Inflammatory macrophage treated with lipopolysaccharide for 4 hours (primary cell): ENCODE measurements around the gene PDZRN3.

Experiments used
- DNase-seq: peaks from one replicate; pipeline ENCODE4 v3.0.0-alpha.2; 2020

The PDZRN3 gene

DNA sequence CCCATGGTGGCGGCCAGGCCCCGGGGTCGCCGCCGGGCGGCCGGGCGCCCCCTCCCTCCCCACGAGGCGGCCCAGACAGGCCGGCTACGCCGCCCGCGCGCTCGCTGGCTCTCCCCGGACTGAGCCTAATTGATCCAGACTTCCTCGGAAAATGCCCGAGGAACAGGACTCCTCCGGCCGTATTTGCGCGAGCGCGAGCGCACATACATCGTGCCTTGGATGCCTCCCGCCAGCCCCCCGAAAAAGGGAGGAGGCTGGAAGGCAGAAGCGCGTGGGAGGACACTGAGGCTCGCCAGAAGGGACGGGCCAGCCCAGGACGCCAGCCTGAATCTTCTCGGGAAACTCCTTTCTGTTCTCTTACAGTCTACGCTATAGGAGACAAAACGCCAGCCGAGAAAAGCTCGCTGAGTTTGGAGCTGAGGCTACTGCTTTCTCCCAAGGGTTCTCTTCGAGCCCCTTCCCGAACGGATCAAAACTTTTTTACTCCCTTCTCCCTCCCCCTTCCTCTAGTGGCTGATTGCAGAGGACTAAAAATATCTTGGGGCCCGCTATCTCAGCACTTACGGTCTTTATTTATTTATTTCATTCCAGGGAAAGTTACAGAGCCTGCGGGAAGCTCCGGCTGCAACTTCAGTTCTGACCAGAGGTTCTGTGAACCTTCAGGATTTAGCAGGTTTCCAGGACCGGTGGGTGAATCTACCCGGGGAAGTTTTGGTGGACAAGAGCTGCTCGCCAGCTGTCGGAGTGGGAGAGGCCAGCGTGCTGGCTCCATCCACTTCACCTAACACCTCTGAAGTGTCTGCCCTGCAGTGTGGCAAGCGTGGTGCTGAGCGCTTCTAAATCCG lies at the start of gene PDZRN3:
TSS of gene PDZRN3 (minus strand) at position 121 of the 845 bp plus-strand sequence.
- DNase-seq: no peak

DNA sequence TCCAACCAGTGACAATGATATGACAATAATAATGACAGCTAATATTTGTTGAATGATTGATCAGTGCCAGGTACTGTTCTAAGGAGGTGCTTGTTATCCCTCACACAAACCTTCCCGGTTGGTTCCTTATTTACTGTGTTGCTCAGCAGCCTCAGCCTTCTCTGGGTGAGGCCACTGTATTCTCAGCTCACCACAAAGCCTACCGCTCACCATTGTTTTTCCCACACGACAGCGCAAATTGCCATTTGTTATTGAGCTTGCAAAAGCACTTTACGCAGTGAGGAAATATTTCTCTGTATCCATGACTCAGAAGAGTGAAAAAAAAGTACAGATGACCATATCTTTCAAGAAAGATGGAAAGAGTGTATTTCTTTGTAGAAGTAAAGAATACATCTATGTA lies 49.5 kb upstream of the PDZRN3 start:
- no peak for DNase-seq

DNA sequence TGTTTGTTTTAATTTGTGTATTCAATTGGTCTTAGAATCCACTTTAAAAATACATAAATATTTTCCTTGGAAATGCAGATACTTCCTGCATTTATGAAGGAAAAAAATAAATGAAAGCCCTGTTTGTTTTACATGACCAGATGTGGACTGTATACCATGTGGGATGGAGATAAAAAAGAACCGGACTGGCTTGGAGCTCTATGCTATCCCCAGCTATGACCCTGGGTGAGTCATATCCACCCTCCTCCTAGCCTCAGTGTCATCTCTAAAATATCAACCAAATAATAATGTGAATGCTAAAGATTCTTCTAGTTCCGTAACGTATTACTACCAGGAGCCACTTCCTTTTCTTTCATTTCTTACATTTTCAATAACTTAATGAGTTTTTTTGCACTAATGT lies 44.5 kb upstream of the PDZRN3 start:
- no peak for DNase-seq

DNA sequence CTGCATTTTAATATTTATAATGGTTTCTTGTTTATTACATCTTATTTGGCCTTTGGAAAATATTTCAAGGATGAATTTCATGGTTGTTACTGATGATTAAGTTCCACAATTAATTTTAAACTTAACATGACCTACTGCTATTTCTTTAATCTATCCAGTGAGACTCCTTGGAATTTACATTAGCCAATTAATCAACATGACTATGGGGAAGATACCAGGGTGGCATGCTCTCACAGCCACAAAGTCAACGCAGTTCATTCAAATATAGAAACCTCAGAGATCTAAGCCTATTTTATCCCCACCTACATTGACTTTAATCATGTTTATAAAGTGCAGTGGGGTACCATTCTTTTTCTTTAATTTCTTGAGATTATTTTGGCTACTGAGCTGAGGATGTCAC lies 43.6 kb upstream of the PDZRN3 start:
- DNase-seq: no peak

DNA sequence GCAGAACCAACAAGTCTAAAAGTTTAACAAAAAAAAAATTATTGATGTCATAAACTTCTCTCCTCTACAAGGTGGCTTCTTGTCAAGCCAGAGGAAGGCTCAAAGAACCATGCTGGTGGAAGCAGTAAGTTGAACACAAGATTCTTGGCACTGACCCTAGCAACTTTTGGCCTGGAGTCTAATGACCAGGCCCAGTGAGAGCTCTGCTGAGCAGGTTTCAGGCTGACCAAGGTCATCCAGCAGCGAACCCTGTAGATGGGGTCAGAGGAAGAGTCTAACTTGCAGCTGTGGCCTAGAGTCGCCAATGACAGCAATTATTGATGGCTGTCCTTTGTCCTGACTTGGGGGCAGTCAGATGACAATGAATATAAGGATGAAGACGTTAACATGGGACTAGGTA lies 43.1 kb upstream of the PDZRN3 start:
- no peak for DNase-seq

DNA sequence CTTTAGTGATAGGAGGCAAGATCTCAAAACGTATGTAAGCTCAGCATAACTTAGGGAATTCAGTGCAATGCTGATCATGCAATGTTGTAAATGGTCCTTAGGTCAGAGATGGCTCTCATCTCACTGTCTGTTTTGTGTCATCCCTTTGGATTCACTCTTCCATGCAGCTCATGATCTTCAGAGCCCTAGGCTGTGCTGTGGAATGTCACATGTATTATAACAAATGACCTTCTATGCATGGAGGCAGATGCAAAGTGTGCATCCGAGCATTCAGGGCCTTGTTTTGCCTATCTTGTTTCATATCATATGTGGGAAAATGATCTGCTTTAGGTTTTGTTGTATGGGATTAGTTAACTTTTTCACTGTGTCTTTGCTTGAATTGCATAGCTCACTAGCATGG lies 40.5 kb upstream of the PDZRN3 start:
- no peak for DNase-seq

DNA sequence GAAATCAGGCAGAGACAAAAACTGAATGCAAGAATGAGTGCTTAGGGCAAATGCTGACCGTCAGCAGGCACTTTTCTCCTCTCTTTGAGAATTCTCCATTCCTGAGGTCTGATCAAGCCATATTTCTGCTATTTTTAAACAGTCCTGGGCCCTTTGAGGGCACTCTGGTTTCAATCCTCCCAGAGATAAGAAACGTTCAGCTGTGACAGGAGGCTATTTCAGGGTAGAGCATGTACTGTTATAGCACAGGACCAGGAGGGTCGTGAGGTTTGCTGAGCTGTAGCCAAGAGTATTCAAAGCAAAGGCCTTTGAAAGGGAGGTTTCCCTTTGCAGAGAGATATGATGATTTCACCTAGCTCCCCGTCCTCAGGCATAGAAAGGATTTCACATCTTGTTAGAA lies 39.6 kb upstream of the PDZRN3 start:
- no peak for DNase-seq

DNA sequence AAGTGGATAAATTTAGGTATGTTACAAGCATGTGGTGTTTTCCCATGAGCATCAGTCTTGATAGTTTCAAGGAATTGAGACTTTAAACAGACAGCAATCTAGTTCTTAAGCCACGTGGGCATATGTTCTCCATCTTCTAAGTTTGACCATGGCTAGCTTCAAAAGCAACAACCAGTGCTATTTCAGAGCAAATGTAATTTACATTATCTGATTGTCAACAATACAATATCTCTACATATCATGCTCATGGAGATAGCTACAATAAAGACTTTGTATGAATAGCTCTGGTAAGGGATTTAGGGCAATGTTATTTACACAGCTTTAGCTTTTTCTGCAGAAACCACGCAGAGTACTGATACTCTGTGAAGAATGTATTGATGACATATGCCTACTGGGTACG lies 38.8 kb upstream of the PDZRN3 start:
- DNase-seq: no peak

DNA sequence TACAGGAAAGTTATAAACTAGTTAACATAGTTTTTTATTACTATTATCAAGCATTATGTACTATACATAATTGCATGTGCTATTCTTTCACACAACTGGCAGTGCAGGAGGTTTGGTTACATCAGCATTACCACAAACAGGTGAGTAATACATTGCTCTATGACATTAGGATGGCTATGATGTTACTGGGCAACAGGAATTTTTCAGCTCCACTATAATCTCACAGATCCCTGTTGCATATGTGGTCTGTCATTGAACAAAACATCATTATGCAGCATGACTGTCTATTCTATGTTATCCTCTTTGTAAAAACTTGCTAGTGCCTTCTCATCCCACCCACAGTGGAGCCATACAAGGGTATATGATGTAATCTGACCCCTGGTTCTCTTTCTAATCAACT lies 36.5 kb upstream of the PDZRN3 start:
- DNase-seq: no peak

DNA sequence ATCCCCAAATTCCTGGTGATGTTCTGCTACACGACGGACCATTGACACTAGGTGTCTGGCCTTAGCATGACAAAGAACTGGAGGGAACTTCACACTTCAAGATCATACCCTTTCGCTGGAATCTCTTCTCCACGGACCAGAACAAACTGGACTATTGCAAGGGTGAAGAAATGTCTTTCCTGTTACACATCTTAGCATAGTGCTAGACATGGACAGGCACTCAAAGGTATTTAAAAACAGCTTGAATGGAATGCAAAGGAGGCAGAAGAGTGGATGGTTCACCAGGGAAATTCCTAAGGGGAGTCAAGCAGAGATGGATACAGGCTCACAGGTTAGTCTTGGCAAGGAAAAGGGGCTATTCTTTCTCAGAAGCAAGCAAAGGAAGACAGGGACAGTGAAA lies 33.5 kb upstream of the PDZRN3 start:
- no peak for DNase-seq

DNA sequence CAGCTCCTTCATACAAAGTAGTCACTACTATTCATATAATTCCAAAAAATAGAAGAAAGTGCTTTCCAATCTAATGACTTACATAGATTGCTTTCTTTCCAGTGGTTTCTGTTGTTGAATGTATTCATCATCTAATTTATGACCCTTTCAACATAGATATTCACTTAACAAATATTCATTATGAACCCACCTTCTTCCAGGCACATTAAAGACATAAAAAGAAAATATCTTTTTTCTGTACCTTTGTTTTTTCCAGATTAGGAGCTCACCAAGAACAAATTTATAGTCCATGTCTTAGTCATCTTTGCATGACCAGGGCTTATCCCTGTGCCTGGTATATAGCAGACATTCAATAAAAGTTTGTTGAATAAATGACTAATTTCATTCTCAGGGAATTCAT lies 32.4 kb upstream of the PDZRN3 start:
- DNase-seq: no peak

DNA sequence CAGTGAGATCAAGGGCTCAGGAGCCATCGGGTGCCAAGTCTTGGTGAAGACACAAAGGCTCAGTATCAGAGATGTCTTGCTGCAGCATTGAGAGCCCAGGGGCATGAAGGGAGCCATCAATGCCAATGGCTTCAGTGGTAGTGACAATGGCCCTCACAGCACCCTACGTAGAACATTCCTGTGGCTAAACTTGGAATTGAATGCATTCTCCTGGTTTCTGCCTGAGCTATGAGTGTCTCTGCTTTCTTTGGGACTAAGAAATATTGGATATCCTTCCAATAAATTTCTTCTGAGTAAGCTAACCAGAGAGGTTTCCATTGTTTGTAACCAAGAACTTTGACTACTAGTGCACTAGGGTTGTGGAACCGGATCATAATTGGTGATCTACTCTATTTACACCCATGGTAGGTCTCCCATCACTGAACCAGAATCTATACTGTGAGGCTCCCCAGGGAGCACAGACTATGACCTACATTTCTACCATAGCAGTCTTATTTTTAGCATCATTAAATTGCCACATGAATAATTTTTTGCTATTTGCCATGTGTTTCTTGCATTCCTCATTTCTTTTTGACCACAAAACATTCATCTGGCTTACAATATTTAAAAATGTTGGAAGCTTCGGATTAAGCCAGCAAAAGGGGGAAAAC lies 31.6 kb upstream of the PDZRN3 start:
- no peak for DNase-seq

DNA sequence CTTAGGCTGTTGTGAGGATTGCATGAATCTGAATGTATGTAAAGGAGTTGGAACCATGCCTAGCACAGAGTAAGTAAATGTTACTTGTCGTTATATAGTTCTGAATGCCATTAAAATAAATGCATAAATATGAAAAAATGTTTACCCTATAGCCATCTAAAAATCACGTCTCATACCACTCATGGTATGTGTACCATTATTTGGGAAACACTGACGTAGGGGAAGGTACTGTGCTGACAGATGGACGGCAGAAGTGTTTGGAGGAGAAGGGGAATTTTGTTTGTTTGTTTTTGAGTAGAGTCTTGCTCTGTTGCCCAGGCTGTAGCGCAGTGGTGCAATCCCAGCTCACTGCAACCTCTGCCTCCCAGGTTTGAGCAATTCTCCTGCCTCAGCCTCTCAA lies 30.5 kb upstream of the PDZRN3 start:
- no peak for DNase-seq

DNA sequence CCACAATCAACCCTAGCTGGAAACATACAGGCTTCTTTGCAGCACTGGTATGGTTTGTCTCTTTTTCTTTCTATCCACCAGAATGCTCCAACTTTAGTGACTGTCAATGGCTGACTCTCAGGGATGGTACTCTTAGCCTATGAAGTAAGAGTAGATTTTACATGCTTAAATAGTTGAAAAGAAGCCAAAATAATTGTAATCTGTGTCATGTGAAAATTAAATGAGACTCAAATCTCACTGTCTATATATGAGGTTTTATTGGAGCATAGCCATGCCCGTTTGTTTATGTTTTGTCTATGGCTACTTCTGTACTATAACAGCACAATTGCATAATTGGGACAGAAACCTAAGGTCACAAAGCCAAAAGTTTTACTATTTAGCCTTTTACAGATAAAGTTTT lies 29.1 kb upstream of the PDZRN3 start:
- DNase-seq: no peak

DNA sequence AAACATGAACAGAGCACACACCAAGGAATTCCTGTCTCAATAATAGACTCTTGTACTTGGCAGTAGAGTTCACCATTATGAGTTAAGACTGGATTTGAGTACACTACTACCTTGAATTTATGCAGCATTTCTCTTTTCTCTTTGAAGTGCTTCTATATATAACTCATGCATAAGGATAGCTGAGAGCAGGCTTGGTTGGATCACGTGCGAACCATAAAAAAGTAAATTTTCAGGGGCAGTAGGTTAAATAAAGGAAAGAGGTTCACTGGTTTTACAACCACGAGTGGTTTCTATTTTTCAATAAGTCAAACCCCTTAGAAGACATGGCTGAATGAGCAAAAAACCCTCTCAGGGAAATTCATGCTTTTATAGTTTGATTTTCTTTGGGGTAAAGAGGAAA lies 28.6 kb upstream of the PDZRN3 start:
- no peak for DNase-seq

DNA sequence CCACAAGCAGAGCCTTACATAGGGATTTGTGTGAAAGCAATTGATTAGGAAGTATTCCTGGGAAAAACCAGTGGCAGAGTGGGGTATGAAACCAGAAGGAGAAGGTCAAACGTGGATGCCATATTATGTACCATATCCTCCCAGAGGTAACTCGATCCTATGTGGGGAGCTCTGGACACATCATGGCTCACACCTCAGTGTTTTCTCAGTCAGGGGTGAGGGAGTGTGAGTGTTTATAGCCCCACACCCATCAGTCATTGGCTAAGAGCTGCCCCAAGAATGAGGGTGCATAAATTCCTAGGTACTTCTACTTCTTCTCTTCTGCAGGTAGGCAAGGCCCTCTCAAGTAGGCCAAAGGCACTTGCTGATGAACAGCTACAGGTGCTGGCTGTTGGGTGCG lies 28.2 kb upstream of the PDZRN3 start:
- DNase-seq: no peak

DNA sequence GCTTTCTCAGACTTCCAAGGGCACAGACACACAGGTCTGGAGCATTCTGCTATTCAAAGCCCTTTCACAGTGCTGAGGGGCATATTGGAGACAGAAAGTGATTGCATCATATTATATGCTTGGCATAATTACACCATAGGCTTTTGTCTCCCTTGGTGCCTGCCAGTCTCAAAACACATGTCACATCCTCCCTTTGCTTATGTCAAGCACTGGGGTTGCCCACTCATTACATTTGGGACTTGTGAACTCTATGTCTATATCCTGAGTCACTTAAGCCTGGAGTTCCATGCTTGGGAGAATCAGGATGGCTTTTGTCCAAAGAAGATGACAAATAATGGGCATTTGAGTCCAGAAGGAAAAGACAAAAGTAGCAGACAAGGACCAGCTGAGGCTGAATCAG lies 12.3 kb upstream of the PDZRN3 start:
- no peak for DNase-seq

DNA sequence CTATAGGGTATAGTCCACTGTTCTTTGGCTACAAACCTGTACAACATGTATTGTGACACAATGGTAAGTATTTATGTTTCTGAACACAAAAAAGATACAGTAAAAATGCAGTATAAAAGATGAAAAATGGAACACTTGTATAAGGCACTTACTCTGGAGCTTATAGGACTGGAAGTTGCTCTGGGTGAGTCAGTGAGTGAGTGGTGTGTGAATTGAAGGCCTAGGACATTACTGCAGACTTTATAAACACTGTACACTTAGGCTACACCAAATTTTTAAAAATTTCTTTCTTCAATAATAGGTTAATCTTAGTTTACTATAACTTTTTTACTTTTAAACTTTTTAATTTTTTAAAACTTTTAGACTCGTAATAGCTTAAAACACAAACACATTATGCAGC lies 10.5 kb upstream of the PDZRN3 start:
- DNase-seq: no peak

DNA sequence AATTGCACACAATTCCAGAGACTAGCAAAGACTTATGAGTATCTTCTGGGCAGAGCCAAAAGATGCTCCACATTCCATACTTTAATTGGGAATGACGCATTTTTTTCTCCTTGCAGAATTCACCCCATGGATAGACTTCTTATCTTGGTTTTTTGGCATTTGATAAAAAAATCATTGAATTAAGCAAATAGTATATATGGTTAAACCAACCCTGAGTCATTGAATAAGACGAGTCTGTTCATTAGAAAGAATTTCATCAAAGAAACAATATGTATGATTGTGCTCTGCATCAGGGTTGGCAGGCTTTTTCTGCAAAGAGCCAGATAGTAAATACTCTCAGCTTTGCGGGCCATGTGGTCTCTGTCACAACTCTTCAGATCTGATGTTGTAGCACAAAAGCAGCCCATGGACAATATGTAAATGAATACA lies 9.2 kb upstream of the PDZRN3 start:
- DNase-seq: no peak

DNA sequence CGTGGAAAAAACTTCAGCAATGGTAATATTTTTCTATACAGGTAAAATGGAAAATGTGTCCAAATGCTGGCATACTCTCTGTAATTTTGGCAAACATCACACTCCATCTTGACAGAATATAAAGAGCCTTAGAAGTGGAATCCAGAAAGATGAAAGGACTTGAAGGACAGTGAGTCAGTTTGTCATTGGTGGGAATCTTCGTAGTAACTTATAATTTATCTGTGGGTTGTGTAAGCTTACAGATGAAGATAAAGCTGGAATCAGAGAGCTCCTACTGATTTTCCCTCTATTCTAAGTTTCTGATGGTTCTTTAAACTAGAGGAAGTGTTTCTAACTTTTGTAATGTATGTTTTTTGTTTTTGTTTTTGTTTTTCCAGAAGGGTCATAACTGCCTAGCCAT lies 8.7 kb upstream of the PDZRN3 start:
- DNase-seq: no peak

DNA sequence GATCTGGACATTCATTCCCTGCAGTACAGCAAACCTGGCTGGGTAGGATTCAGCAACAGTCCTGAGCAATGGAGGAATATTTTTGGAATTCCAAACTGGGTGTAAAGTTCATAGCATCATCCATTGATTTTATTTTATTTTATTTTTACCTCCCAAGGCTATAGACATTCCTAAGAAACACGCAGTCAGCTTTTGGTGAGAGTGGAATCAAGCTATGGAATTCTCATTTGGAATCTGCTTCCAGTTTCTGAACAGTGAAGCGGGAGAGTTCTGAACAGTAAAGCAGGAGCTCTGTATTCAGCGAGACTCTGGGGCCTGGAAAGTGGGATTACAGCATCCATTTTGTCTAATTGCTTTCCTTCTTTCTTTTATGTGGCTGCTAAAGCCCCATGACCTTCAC lies 1.4 kb upstream of the PDZRN3 start:
- no peak for DNase-seq

DNA sequence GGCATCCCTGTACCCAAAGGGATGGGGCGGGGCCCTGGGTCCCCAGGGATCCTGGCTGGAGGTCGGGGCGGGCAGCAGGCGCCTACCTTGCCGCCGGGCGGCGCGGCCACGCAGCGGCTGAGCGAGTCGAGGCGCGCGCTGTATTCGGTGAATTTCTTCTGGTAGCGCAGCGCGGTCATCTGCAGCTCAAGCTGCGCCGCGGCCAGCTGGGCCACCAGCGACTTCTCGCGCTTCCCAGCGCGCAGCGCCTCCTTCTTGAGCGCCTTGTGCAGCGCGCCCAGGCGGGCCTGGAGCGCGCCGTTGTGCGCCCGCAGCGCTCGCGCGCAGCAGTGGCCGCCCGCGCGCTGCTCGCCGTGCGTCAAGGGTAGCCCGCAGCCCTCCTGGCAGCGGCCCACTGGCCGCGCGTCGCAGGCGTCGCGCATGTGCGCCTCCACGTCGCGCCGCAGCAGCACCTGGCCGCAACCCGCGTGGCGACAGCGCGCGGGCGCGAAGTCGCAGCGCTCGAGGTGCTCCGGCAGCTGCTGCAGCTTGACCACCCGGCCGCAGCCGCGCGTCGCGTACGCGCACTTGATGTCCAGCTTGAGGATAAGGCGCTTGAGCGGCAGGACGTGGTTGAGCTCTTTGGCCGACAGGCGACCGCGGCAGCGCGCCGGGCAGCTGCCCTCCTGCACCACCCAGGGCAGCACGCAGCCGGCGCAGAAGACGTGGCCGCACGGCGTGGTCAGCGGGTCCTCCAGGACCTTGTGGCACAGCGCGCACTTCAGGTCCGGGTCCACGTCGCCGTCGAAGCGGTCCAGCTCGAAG lies 522 bp downstream of the PDZRN3 start:
- no peak for DNase-seq

DNA sequence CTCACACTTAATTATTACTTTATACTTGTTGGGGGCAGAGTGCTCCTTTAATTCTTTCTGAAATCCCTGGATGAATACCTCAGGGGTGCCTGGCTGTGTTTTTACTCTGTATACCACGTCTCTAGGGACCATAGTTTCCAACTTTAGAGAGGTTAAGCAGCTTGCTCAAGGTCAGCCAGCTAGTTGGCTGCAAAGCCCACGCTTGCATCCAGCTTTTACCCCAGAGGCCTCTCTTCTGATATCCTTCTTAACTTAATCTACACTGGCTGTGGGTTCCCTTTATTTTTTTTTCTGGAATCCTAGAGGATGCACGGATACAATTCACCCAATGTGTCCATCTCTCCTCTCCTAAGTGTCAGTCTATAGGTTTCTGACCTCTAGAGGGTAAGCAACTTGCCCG lies 1.4 kb downstream of the PDZRN3 start:
- DNase-seq: no peak
